ENCODE data around the gene SLC6A8. TPM values are rescaled to one million over a fixed set of nuclear protein-coding genes. Genes with fewer than 3 reads are reported as not detected.
"Not testable (repeated sequence)": the region's sequence is repeated elsewhere in the genome, so short reads cannot be mapped to it uniquely, and the experiment has no call there.

The SLC6A8 gene
- total RNA-seq, 8 experiments from 2014 or later = 8.9 to 55.9 (median 38.7) TPM

DNA sequence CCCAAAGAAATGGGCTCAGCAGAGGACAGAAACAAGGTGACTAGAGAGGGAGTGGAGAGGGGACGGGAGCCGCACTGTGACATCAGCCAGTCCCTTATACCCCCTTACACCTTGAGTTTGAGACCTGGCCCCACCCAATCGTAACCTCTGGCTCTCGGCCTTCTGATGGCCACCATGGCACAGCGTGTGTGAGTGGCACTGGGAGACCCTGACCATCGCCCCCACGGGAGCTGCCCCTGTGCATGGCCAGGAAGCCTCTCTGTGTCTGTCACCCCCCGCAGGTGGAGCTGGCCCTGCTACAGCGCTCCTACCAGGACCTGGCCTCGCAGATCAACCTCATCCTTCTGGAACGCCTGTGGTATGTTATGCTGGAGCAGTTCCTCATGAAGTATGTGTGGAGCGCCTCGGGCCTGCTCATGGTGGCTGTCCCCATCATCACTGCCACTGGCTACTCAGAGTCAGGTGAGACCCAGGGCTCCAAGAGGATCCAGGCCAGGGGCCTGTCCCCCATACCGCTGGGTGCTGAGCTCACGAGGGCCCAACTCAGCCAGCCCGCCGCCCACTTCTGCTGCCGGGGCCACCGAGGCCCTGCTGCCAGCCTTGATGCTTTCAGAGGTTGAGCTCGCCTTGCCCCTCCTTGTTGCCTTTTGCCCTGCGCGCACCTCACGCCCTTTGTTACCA lies 41.4 kb downstream of the SLC6A8 start:
- Histone ChIP-seq H3K4me1 (replicated peaks in 1 of 2) (peaks cover 26 to 30% of the 10 kb centered on the region in 2 donors), H3K27ac (no peak overlapping the region), H3K4me3 (no peak overlapping the region)
- ATAC-seq (replicated peaks in 6 of 8) = no peak
- WGBS, 10 experiments = 88 to 100% methylated on average over 2 to 3 of the region's 23 CpGs; no CpG with 5 or more reads in 8 of the 10 experiments
- in situ Hi-C loops (cut with MboI; ENCODE audit: low pct_unique_long_range_greater_than_20kb in 2 of 9, low sequenced_read_pairs in 9 of 9, unreplicated experiment in 9 of 9) = no loop called here

GRCh38 chrX:153730115-153730514 lies 42.4 kb downstream of the SLC6A8 start:
- in situ Hi-C loops (cut with MboI; ENCODE audit: low pct_unique_long_range_greater_than_20kb in 2 of 9, low sequenced_read_pairs in 9 of 9, unreplicated experiment in 9 of 9); H3K27ac ChIP-seq; H3K4me3 ChIP-seq; ATAC-seq (replicated peaks in 6 of 8): not testable (repeated sequence)
- 72% methylated on average over 7 of the region's 23 CpGs; no CpG with 5 or more reads in 9 of the 10 experiments for WGBS, 10 experiments
- peaks cover 25 to 26% of the 10 kb centered on the region in 2 donors for H3K4me1 ChIP-seq (replicated peaks in 1 of 2)

DNA sequence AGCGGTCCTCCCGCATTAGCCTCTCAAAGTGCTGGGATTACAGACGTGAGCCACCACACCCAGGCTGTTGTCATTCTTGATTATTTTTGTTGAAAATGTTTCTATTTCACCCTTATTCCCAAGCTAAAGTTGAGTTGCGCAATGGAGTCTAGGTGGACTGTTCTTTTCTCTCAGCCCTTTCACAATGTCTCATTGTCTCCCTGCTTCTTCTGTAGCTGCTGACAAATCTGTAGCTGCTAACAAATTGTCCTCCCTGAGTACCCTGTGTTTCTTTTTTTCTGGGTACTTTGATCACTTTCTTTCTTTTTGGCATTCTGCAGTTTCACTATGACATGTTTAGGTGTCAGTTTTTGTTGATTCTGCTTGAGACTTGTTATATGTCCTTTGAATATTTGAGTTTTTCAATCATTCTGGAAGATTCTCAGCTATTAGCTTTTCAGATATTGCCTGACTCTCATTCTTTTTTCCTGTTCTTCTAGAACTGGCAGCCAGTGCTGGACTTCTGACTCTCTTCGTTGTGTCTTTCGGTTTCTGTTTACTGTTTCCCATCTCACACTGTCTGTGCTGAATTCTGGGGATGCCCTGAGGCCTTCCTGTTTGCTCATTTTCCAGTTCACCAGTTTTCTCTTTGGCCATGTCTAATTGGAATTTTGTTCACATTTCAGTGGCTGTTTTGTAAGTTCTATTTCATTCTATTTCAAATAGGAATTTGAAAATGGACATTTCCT lies 43.6 kb downstream of the SLC6A8 start:
- Histone ChIP-seq H3K27ac (no peak overlapping the region), H3K4me3 (no peak overlapping the region), H3K4me1 (replicated peaks in 1 of 2) (peaks cover 13 to 14% of the 10 kb centered on the region in 2 donors)
- no peak for ATAC-seq (replicated peaks in 6 of 8)
- in situ Hi-C loops (cut with MboI; ENCODE audit: low pct_unique_long_range_greater_than_20kb in 2 of 9, low sequenced_read_pairs in 9 of 9, unreplicated experiment in 9 of 9) = no loop called here
- 55 to 100% (median 87%) methylated on average over 2 to 6 of the region's 6 CpGs; no CpG with 5 or more reads in 4 of the 10 experiments for WGBS, 10 experiments

GRCh38 chrX:153731845-153732215 lies 44.1 kb downstream of the SLC6A8 start:
- no peak overlapping the region for H3K27ac ChIP-seq
- WGBS, 10 experiments = 50 to 100% (median 76%) methylated on average over 1 to 2 of the region's 3 CpGs; no CpG with 5 or more reads in 5 of the 10 experiments
- peaks cover 8 to 9% of the 10 kb centered on the region in 2 donors for H3K4me1 ChIP-seq (replicated peaks in 1 of 2)
- no peak for ATAC-seq (replicated peaks in 6 of 8)
- no peak overlapping the region for H3K4me3 ChIP-seq
- in situ Hi-C loops (cut with MboI; ENCODE audit: low pct_unique_long_range_greater_than_20kb in 2 of 9, low sequenced_read_pairs in 9 of 9, unreplicated experiment in 9 of 9) = no loop called here

DNA sequence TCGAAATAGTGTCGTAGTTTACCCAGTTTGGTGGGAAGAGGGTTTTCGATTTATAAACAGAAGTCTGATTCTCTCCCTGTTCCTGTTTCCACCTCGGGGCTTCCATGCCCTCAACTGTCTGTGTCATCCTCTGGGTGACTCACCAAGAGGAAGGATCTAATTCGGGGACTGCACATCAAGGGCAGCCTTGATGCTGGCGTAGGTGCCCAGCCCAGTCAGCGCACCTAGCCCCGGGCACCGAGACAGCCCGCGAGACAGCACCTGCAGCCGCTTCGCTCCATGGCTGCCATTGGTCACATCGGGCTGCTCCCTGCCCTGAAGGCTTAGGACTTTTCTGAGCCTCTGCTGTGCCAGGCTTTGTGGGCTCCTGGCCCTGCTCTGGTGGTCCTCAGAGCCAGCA lies 44.7 kb downstream of the SLC6A8 start:
- in situ Hi-C loops (cut with MboI; ENCODE audit: low pct_unique_long_range_greater_than_20kb in 2 of 9, low sequenced_read_pairs in 9 of 9, unreplicated experiment in 9 of 9) = no loop called here
- no peak for ATAC-seq (replicated peaks in 6 of 8)
- Histone ChIP-seq H3K4me3 (no peak overlapping the region), H3K27ac (no peak overlapping the region), H3K4me1 (replicated peaks in 1 of 2) (peaks cover 2 to 3% of the 10 kb centered on the region in 2 donors)
- 72 to 100% (median 87%) methylated on average over 1 to 9 of the region's 14 CpGs; no CpG with 5 or more reads in 6 of the 10 experiments for WGBS, 10 experiments

DNA sequence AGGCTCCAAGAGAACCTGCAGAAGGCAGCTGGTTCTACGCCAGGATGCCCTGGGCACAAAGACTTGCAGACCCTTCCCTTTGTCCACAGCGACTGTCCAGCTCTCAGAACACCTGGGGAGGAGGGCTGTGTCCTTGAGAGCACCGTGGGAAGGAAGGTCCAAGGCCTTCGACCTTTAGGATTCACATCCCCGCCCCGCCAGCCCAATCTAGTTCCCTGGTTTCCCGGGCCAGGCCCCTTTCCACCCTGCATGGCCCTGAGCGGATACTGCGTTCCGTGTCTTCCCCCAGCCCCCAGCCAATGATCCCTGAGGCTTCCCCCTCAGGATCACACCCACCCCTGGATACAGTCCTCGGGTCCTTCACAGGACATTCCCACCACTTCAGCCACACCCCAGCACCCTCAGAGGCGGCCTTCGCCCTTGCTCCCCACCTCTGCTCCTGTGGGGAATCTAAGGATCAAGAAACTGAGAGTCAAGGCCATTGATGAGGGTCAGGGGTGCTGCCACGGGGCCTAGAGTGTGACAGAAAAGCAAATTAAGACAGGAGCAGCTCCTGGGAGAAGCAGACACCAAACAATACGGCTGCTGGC lies 46.0 kb downstream of the SLC6A8 start:
- in situ Hi-C loops (cut with MboI; ENCODE audit: low pct_unique_long_range_greater_than_20kb in 2 of 9, low sequenced_read_pairs in 9 of 9, unreplicated experiment in 9 of 9) = no loop called here
- Histone ChIP-seq H3K4me1 (replicated peaks in 1 of 2) (no peaks in the 10 kb centered on the region), H3K27ac (no peak overlapping the region), H3K4me3 (no peak overlapping the region)
- ATAC-seq (replicated peaks in 6 of 8) = no peak
- no CpG with 5 or more reads among the region's 15 CpGs for WGBS, 10 experiments

GRCh38 chrX:153734871-153735270 lies 47.1 kb downstream of the SLC6A8 start:
- ATAC-seq (replicated peaks in 6 of 8) = no peak
- no peaks in the 10 kb centered on the region for H3K4me1 ChIP-seq (replicated peaks in 1 of 2)
- in situ Hi-C loops (cut with MboI; ENCODE audit: low pct_unique_long_range_greater_than_20kb in 2 of 9, low sequenced_read_pairs in 9 of 9, unreplicated experiment in 9 of 9) = no loop called here
- H3K4me3 ChIP-seq = no peak overlapping the region
- WGBS, 10 experiments = 60 to 100% (median 82%) methylated on average over 1 of the region's 2 CpGs; no CpG with 5 or more reads in 6 of the 10 experiments
- H3K27ac ChIP-seq = no peak overlapping the region

GRCh38 chrX:153735274-153735673 lies 47.5 kb downstream of the SLC6A8 start:
- H3K4me3 ChIP-seq = no peak overlapping the region
- H3K27ac ChIP-seq = no peak overlapping the region
- ATAC-seq (replicated peaks in 6 of 8) = peak in 2 of 8 experiments; percentile 67 to 70
- in situ Hi-C loops (cut with MboI; ENCODE audit: low pct_unique_long_range_greater_than_20kb in 2 of 9, low sequenced_read_pairs in 9 of 9, unreplicated experiment in 9 of 9) = no loop called here
- 40 to 71% (median 59%) methylated on average over 1 to 7 of the region's 9 CpGs; no CpG with 5 or more reads in 5 of the 10 experiments for WGBS, 10 experiments
- no peaks in the 10 kb centered on the region for H3K4me1 ChIP-seq (replicated peaks in 1 of 2)

DNA sequence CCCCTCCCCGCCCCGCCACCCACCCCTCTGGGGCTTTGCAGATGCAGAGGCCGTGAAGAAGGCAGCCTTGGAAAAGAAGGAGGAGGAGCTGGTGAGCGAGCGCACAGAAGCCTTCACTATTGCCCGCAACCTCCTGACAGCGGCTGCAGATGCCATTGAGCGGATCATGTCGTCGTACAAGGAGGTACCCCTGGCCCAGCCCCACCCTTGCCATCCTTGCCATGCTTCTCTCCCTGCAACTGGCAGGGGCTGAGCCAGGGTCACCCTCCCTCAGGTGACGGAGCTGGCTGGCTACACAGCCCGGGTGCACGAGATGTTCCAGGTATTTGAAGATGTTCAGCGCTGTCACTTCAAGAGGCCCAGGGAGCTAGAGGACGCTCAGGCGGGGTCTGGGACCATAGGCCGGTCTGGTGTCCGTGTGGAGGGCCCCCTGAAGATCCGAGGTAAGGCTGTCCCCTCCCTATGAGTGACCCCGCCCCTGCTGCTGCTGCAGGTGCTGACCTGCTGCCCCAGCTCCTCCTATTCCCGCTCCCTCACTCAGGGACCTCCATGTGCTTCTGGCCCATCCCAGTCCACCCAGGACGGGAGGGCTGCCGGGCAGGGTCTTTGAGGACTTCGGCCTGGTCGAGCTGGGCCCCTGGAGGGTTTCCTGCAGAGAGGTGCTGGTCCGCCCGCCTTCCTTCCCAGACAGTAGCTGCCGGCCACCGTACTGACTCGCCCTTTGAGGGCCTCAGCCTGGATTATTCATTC lies 48.5 kb downstream of the SLC6A8 start:
- H3K4me3 ChIP-seq = no peak overlapping the region
- 32 to 90% (median 75%) methylated on average over 2 to 4 of the region's 30 CpGs; no CpG with 5 or more reads in 7 of the 10 experiments for WGBS, 10 experiments
- no peak for ATAC-seq (replicated peaks in 6 of 8)
- in situ Hi-C loops (cut with MboI; ENCODE audit: low pct_unique_long_range_greater_than_20kb in 2 of 9, low sequenced_read_pairs in 9 of 9, unreplicated experiment in 9 of 9) = no loop called here
- no peaks in the 10 kb centered on the region for H3K4me1 ChIP-seq (replicated peaks in 1 of 2)
- no peak overlapping the region for H3K27ac ChIP-seq

DNA sequence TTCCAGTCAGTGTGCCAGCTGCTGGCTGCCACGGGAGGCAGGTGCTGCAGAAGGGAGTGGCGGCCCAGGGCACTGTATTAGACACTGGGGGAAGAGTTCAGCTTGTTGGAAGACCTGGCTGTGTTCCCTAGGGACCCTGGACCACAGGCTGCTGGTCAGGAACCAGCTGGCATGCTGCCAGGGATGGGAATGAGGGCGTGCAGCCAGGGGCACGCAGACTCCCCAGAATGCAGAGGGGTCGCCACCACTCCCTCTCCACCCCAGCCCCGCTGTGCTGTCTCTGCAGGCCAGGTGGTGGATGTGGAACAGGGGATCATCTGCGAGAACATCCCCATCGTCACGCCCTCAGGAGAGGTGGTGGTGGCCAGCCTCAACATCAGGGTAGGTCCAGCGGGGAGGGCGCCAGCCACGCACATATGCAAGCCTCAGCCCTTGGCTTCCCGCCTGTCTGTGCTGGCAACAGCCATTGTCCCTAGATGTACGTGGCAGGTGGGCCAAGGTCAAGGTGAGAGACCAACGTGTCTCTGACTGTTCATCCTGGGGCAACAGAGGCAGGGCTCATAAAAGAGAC lies 49.2 kb downstream of the SLC6A8 start:
- in situ Hi-C loops (cut with MboI; ENCODE audit: low pct_unique_long_range_greater_than_20kb in 2 of 9, low sequenced_read_pairs in 9 of 9, unreplicated experiment in 9 of 9) = no loop called here
- H3K4me3 ChIP-seq = no peak overlapping the region
- WGBS, 10 experiments = 79% methylated on average over 5 of the region's 15 CpGs; no CpG with 5 or more reads in 9 of the 10 experiments
- no peak for ATAC-seq (replicated peaks in 6 of 8)
- no peaks in the 10 kb centered on the region for H3K4me1 ChIP-seq (replicated peaks in 1 of 2)
- H3K27ac ChIP-seq = no peak overlapping the region

DNA sequence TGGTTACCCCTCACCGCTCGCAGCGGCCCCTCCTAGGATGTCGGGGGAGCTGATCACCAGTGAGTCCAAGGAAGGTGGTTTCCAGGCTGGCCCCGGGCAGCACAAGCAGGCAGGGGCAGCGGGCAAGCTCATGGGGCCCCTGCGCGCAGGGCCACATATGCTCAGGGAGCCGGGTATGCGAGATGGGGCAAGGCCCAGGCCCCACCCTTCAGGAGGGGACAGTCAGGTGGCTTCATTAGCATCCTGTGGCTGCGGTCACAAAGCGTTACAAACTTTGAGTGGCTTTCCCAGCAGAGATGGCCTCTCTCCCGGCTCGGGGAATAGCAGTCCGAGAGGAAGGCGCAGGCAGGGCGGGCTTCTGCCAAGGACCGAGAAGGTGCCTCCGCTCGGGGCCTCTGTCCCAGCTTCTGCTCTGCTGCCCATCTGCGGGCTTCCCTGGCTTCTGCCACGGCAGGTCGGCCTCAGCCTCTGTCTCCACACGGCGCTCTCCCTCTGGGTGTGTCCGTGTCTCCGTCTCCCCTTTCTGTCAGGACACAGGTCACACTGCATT lies 50.4 kb downstream of the SLC6A8 start:
- in situ Hi-C loops (cut with MboI; ENCODE audit: low pct_unique_long_range_greater_than_20kb in 2 of 9, low sequenced_read_pairs in 9 of 9, unreplicated experiment in 9 of 9) = no loop called here
- ATAC-seq (replicated peaks in 6 of 8) = peak in 1 of 8 experiments; percentile 17
- peaks cover 3 to 5% of the 10 kb centered on the region in 2 donors for H3K4me1 ChIP-seq (replicated peaks in 1 of 2)
- WGBS, 10 experiments = no CpG with 5 or more reads among the region's 27 CpGs
- H3K4me3 ChIP-seq = no peak overlapping the region
- no peak overlapping the region for H3K27ac ChIP-seq

DNA sequence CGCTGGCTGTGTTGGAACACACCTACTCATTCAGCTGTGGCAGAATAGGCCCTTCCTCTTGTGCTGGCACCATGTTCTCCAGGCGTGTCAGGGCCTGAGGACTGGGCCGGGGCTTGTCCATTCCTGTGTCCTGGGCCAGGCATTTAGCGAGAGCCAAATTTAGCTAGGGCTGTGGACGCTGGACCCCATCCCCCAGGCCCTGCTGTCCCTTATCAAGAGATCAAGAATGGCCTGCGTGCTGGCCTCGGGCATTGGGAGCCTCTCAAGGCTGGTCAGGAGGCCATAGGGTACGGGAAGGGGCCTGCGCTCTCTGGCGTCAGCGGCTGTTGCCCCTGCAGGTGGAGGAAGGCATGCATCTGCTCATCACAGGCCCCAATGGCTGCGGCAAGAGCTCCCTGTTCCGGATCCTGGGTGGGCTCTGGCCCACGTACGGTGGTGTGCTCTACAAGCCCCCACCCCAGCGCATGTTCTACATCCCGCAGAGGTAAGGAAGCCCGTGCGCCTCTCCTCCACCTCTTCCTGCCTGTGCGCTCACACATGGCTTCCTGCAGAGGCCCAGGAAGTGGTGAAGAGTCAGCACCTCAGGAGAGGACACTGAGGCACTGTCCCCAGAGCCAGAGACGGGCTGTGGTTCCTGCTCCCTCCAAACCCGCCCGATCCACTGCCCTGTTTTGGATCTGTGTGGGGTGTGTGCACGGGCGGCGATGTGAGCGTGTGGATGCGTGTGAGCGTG lies 52.2 kb downstream of the SLC6A8 start:
- Histone ChIP-seq H3K27ac (no peak overlapping the region), H3K4me1 (replicated peaks in 1 of 2) (peaks cover 10 to 12% of the 10 kb centered on the region in 2 donors), H3K4me3 (no peak overlapping the region)
- no peak for ATAC-seq (replicated peaks in 6 of 8)
- 60 to 93% (median 76%) methylated on average over 1 to 6 of the region's 29 CpGs; no CpG with 5 or more reads in 7 of the 10 experiments for WGBS, 10 experiments
- in situ Hi-C loops (cut with MboI; ENCODE audit: low pct_unique_long_range_greater_than_20kb in 2 of 9, low sequenced_read_pairs in 9 of 9, unreplicated experiment in 9 of 9) = no loop called here

All from motor neuron (in vitro differentiated cells).